Measurements from ENCODE around the gene HIVEP2.

DNA sequence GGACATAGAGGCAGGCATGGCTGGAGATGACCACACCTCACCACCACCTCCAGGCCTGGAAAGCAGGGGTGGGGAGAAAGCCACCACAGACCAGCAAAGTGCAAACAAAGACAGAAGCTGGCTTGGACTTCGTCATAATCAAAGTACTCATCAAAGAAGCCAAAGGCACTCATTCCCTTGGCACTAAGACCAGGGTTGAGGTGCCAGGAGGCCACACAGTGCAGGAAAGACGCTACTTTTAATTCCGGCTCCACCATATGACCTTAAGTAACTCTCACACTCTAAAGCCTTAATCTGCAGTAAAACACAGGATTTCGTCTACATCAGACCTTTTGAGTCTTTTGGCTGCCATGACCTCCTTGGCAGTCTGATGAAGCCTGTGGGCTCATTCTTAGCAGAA, 123.1 kb downstream of the HIVEP2 start:
- no peak for TF ChIP-seq CTCF (conservative IDR thresholded peaks at IDR 0.05; ENCODE audit: low read depth, low read length)
- TF ChIP-seq POLR2A (IDR thresholded peaks at IDR 0.05; ENCODE audit: low read depth, low read length): no peak
- TF ChIP-seq CHD1 (IDR thresholded peaks at IDR 0.05; ENCODE audit: low read depth, low read length): no peak
- TF ChIP-seq RFX5 (IDR thresholded peaks at IDR 0.05; ENCODE audit: low read depth, low read length): no peak
- TF ChIP-seq ELK1 (IDR thresholded peaks at IDR 0.05; ENCODE audit: borderline replicate concordance, low read depth, low read length): no peak
